GM03348 (cell line): Measurements from ENCODE around the gene HNRNPA1.
"Not testable (repeated sequence)": the region's sequence is repeated elsewhere in the genome, so short reads cannot be mapped to it uniquely, and the experiment has no call there.

Source experiments
- DNase-seq: peaks from one replicate; pipeline ENCODE4 v3.0.0; 2012; ENCODE audit warnings: low spot score

The HNRNPA1 gene

GRCh38 chr12:54280468-54281260 lies at the start of gene HNRNPA1:
Gene HNRNPA1 (plus strand): TSS chr12:54280726. CDS start chr12:54280808, 82 bp downstream.
- DNase-seq: peak; percentile 95

GRCh38 chr12:54231269-54231668 lies 49.3 kb upstream of the HNRNPA1 start:
- not testable (repeated sequence) for DNase-seq

GRCh38 chr12:54232790-54233189 lies 47.7 kb upstream of the HNRNPA1 start:
- peak; percentile 40 for DNase-seq

GRCh38 chr12:54238531-54238930 lies 42.0 kb upstream of the HNRNPA1 start:
- DNase-seq: no peak

- DNase-seq: no peak
Observed at GRCh38 chr12:54239620-54240019, 40.9 kb upstream of the HNRNPA1 start.

GRCh38 chr12:54240129-54240528 lies 40.4 kb upstream of the HNRNPA1 start:
- DNase-seq: no peak

- no peak for DNase-seq
Observed at GRCh38 chr12:54240971-54241588, 39.4 kb upstream of the HNRNPA1 start.

- no peak for DNase-seq
Observed at GRCh38 chr12:54246011-54246641, 34.4 kb upstream of the HNRNPA1 start.

GRCh38 chr12:54249489-54249888 lies 31.0 kb upstream of the HNRNPA1 start:
- no peak for DNase-seq

- peak; percentile 76 for DNase-seq
Observed at GRCh38 chr12:54251667-54252284, 28.8 kb upstream of the HNRNPA1 start.

- DNase-seq: no peak
Observed at GRCh38 chr12:54253240-54253639, 27.3 kb upstream of the HNRNPA1 start.

GRCh38 chr12:54257332-54257731 lies 23.2 kb upstream of the HNRNPA1 start:
- DNase-seq: no peak

- peak; percentile 15 for DNase-seq
Observed at GRCh38 chr12:54258201-54258681, 22.3 kb upstream of the HNRNPA1 start.

GRCh38 chr12:54259194-54260011 lies 21.1 kb upstream of the HNRNPA1 start:
- DNase-seq: peak; percentile 92

- DNase-seq: no peak
Observed at GRCh38 chr12:54261815-54262402, 18.6 kb upstream of the HNRNPA1 start.

GRCh38 chr12:54262403-54262925 lies 18.1 kb upstream of the HNRNPA1 start:
- DNase-seq: peak; percentile 37

GRCh38 chr12:54265364-54265812 lies 15.1 kb upstream of the HNRNPA1 start:
- no peak for DNase-seq

- no peak for DNase-seq
Observed at GRCh38 chr12:54266852-54267251, 13.7 kb upstream of the HNRNPA1 start.

GRCh38 chr12:54270345-54270744 lies 10.2 kb upstream of the HNRNPA1 start:
- no peak for DNase-seq

- no peak for DNase-seq
Observed at GRCh38 chr12:54272214-54272613, 8.3 kb upstream of the HNRNPA1 start.

GRCh38 chr12:54273981-54274380 lies 6.5 kb upstream of the HNRNPA1 start:
- DNase-seq: no peak
